ENCODE measurements around the gene ARHGAP26.

DNA sequence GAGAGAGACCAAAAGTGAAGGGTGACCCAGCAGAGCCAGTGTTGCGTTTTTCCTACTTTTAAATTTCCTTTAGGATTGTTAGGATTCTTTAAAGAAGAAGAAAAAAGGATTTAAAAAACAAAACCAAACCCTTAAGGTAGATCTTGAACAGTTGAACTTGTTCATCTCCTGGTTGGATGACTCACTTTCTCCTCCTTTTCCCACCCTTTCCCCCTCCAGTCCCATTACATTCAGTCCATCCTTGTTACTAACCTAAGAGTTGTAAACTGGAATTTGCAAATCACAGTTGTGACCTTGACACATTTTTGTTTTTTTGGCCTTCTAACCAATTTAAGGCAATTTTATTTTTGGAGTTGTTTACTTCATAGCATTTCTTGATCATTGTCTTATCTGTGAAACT, 289.2 kb downstream of the ARHGAP26 start:
- no peak for TF ChIP-seq POLR2A (IDR thresholded peaks at IDR 0.05)
- TF ChIP-seq, protein P1, sequence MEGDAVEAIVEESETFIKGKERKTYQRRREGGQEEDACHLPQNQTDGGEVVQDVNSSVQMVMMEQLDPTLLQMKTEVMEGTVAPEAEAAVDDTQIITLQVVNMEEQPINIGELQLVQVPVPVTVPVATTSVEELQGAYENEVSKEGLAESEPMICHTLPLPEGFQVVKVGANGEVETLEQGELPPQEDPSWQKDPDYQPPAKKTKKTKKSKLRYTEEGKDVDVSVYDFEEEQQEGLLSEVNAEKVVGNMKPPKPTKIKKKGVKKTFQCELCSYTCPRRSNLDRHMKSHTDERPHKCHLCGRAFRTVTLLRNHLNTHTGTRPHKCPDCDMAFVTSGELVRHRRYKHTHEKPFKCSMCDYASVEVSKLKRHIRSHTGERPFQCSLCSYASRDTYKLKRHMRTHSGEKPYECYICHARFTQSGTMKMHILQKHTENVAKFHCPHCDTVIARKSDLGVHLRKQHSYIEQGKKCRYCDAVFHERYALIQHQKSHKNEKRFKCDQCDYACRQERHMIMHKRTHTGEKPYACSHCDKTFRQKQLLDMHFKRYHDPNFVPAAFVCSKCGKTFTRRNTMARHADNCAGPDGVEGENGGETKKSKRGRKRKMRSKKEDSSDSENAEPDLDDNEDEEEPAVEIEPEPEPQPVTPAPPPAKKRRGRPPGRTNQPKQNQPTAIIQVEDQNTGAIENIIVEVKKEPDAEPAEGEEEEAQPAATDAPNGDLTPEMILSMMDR (IDR thresholded peaks at IDR 0.05), result no peak

Data from lower leg skin (tissue), 3 donors.